SU-DHL-6 (cell line): ENCODE results near the gene TEDC1.

Source experiments
- CTCF ChIP-seq: fragments of 200-600 bp; sonication (generic); IDR thresholded peaks from one replicate; pipeline ENCODE4 v1.5.1; 2017; ENCODE audit warnings: antibody characterized with exemption, mild to moderate bottlenecking, low read length, moderate library complexity; ENCODE audit not compliant: insufficient read depth, poor library complexity, severe bottlenecking
- EZH2phosphoT487 ChIP-seq: fragments of 200-600 bp; sonication (generic), shearing (Covaris generic); conservative IDR thresholded peaks from 2 replicates; pipeline ENCODE4 v1.6.1; 2018; ENCODE audit warnings: mild to moderate bottlenecking, antibody characterized with exemption, low read length, moderate library complexity, mixed read lengths

GRCh38 chr14:105455766-105456660 is 35.0 kb upstream of the TEDC1 start:
- TF ChIP-seq CTCF = no peak
- TF ChIP-seq EZH2phosphoT487 = no peak
